Measurements from ENCODE around the gene SRGAP3.

The SRGAP3 gene

GRCh38 chr3:9137676-9138075 is 111.8 kb downstream of the SRGAP3 start:
- DNase-seq, result no peak

GRCh38 chr3:9136746-9137465 is 112.5 kb downstream of the SRGAP3 start:
- no peak for DNase-seq

- DNase-seq, result no peak
Measured at GRCh38 chr3:9135930-9136525, 113.4 kb downstream of the SRGAP3 start.

GRCh38 chr3:9135526-9135925 is 113.9 kb downstream of the SRGAP3 start:
- DNase-seq, result no peak

GRCh38 chr3:9133656-9134055 is 115.8 kb downstream of the SRGAP3 start:
- DNase-seq, result no peak

- peak; percentile 9 for DNase-seq
Measured at GRCh38 chr3:9130345-9131305, 118.8 kb downstream of the SRGAP3 start.

GRCh38 chr3:9129365-9129764 is 120.1 kb downstream of the SRGAP3 start:
- no peak for DNase-seq

GRCh38 chr3:9125278-9125951 is 124.0 kb downstream of the SRGAP3 start:
- no peak for DNase-seq

GRCh38 chr3:9124730-9125129 is 124.7 kb downstream of the SRGAP3 start:
- no peak for DNase-seq

- DNase-seq, result no peak
Measured at GRCh38 chr3:9123840-9124239, 125.6 kb downstream of the SRGAP3 start.

GRCh38 chr3:9122732-9123364 is 126.6 kb downstream of the SRGAP3 start:
- no peak for DNase-seq

GRCh38 chr3:9121366-9122001 is 128.0 kb downstream of the SRGAP3 start:
- DNase-seq, result no peak

- DNase-seq, result peak; percentile 82
Measured at GRCh38 chr3:9119331-9119730, 130.1 kb downstream of the SRGAP3 start.

GRCh38 chr3:9118222-9118621 is 131.2 kb downstream of the SRGAP3 start:
- no peak for DNase-seq

GRCh38 chr3:9117220-9117619 is 132.2 kb downstream of the SRGAP3 start:
- no peak for DNase-seq

GRCh38 chr3:9116336-9116735 is 133.1 kb downstream of the SRGAP3 start:
- DNase-seq, result no peak

- no peak for DNase-seq
Measured at GRCh38 chr3:9115336-9115735, 134.1 kb downstream of the SRGAP3 start.

- DNase-seq, result no peak
Measured at GRCh38 chr3:9113040-9113439, 136.4 kb downstream of the SRGAP3 start.

GRCh38 chr3:9111866-9112265 is 137.6 kb downstream of the SRGAP3 start:
- no peak for DNase-seq

GRCh38 chr3:9111417-9111816 is 138.0 kb downstream of the SRGAP3 start:
- peak; percentile 21 for DNase-seq

GRCh38 chr3:9110802-9111201 is 138.6 kb downstream of the SRGAP3 start:
- no peak for DNase-seq

GRCh38 chr3:9110316-9110715 is 139.1 kb downstream of the SRGAP3 start:
- DNase-seq, result no peak
